PC-3 (cell line): ENCODE results near the gene CFTR.

ENCODE experiments used
- CTCF ChIP-seq: fragments of 300-600 bp; sonication (generic); conservative IDR thresholded peaks from 2 replicates; pipeline ENCODE4 v1.5.1; 2017; ENCODE audit warnings: antibody characterized with exemption, low read depth, mild to moderate bottlenecking, low read length
- EZH2 ChIP-seq: fragments of 300-600 bp; sonication (generic); IDR thresholded peaks from one replicate; pipeline ENCODE4 v1.6.1; 2017; ENCODE audit warnings: antibody characterized with exemption, mild to moderate bottlenecking, low read length; ENCODE audit not compliant: unreplicated experiment
- EZH2phosphoT487 ChIP-seq: fragments of 300-600 bp; sonication (generic); IDR thresholded peaks from 2 replicates; pipeline ENCODE4 v1.6.1; 2018; ENCODE audit warnings: mild to moderate bottlenecking, antibody characterized with exemption, low read length, borderline replicate concordance

GRCh38 chr7:117597755-117598154 is 117.9 kb downstream of the CFTR start:
- TF ChIP-seq CTCF, result no peak
- no peak for TF ChIP-seq EZH2
- no peak for TF ChIP-seq EZH2phosphoT487
